SK-N-SH treated with all-trans-retinoic acid at 6 μM for 48 hours (cell line): ENCODE measurements around the gene PCDHGA7.

Experiments used
- ARNTL ChIP-seq: fragments of 450-650 bp; formaldehyde crosslinking; IDR thresholded peaks from 2 replicates; pipeline ENCODE4 v1.5.0; 2020; ENCODE audit warnings: low read depth, mild to moderate bottlenecking, moderate library complexity, borderline replicate concordance
- CSDC2 ChIP-seq: fragments of 250-450 bp; sonication (Bioruptor Pico); IDR thresholded peaks from 2 replicates; pipeline ENCODE4 v1.5.0; 2020; ENCODE audit warnings: mild to moderate bottlenecking, moderate library complexity
- GLIS3 ChIP-seq: fragments of 250-450 bp; sonication (Bioruptor Pico); IDR thresholded peaks from 2 replicates; pipeline ENCODE4 v1.5.0; 2020; ENCODE audit warnings: mild to moderate bottlenecking, moderate library complexity
- POU6F1 ChIP-seq: fragments of 250-450 bp; sonication (Bioruptor Pico); IDR thresholded peaks from 2 replicates; pipeline ENCODE4 v1.8.0; 2021; ENCODE audit warnings: low read depth, mild to moderate bottlenecking, moderate library complexity, borderline replicate concordance
- TCF4 ChIP-seq: fragments of 250-450 bp; sonication (Bioruptor Pico); IDR thresholded peaks from 2 replicates; pipeline ENCODE4 v1.8.0; 2021; ENCODE audit warnings: mild to moderate bottlenecking, moderate library complexity, borderline replicate concordance
- ZFP30 ChIP-seq: fragments of 450-650 bp; formaldehyde crosslinking; IDR thresholded peaks from 2 replicates; pipeline ENCODE4 v1.5.0; 2022; ENCODE audit warnings: mild to moderate bottlenecking, moderate library complexity
- ZNF565 ChIP-seq: fragments of 450-650 bp; formaldehyde crosslinking; conservative IDR thresholded peaks from 2 replicates; pipeline ENCODE4 v1.5.0; 2020; ENCODE audit warnings: low read depth, mild to moderate bottlenecking, moderate library complexity
- ZNF8 ChIP-seq: fragments of 450-650 bp; formaldehyde crosslinking; IDR thresholded peaks from 2 replicates; pipeline ENCODE4 v1.5.0; 2020; ENCODE audit warnings: mild to moderate bottlenecking, moderate library complexity
- TF ChIP-seq, protein P1 (sequence below): fragments of 250-450 bp; sonication (Bioruptor Pico); IDR thresholded peaks from 2 replicates; pipeline ENCODE4 v1.5.1; 2021; ENCODE audit warnings: mild to moderate bottlenecking, moderate library complexity
- TF ChIP-seq, protein P2 (sequence below): fragments of 250-450 bp; sonication (Bioruptor Pico); IDR thresholded peaks from 2 replicates; pipeline ENCODE4 v1.8.0; 2020; ENCODE audit warnings: mild to moderate bottlenecking, moderate library complexity, borderline replicate concordance
- TF ChIP-seq, protein P3 (sequence below): fragments of 250-450 bp; sonication (Bioruptor Pico); IDR thresholded peaks from 2 replicates; pipeline ENCODE4 v1.5.1; 2020; ENCODE audit warnings: low read depth, mild to moderate bottlenecking, moderate library complexity

DNA sequence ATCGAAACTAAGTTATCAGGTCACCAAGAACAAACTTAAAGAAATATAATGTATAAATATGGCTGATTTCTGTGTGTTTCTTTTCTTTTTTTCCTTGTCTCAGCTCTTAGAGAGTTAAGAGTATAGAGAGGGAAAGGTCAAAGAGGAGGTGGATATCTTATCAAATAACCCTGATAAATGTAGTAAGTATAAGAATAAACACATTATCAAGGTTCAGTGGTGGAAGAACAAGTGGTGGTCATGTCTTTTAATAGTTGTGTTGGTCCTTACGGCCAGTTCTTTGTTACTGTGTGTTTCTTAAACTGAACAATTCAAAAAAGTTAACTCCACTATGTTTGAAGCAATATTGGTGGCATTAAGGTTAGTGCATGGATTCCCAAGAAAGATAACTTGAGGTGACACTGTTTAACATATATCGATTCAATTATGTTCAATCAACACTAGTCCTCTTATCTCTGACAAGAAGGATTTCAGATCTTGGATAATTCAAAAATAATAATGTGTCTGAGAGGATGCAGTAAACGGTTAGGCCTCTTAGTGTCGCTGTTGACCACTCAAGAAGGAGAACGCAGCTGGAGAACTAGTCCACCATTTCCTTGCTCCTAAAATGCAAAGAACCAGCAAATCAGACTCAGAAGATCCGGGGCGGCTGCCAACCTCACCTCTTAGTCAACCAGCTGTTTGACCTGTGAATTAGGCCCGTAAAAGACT lies 39.1 kb upstream of the PCDHGA7 start, which contains the start of gene PCDHGA3:
- TF ChIP-seq, protein P1, sequence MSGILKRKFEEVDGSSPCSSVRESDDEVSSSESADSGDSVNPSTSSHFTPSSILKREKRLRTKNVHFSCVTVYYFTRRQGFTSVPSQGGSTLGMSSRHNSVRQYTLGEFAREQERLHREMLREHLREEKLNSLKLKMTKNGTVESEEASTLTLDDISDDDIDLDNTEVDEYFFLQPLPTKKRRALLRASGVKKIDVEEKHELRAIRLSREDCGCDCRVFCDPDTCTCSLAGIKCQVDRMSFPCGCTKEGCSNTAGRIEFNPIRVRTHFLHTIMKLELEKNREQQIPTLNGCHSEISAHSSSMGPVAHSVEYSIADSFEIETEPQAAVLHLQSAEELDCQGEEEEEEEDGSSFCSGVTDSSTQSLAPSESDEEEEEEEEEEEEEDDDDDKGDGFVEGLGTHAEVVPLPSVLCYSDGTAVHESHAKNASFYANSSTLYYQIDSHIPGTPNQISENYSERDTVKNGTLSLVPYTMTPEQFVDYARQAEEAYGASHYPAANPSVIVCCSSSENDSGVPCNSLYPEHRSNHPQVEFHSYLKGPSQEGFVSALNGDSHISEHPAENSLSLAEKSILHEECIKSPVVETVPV (CRISPR knock-in tag) = no peak
- no peak for TF ChIP-seq ZFP30
- TF ChIP-seq, protein P2, sequence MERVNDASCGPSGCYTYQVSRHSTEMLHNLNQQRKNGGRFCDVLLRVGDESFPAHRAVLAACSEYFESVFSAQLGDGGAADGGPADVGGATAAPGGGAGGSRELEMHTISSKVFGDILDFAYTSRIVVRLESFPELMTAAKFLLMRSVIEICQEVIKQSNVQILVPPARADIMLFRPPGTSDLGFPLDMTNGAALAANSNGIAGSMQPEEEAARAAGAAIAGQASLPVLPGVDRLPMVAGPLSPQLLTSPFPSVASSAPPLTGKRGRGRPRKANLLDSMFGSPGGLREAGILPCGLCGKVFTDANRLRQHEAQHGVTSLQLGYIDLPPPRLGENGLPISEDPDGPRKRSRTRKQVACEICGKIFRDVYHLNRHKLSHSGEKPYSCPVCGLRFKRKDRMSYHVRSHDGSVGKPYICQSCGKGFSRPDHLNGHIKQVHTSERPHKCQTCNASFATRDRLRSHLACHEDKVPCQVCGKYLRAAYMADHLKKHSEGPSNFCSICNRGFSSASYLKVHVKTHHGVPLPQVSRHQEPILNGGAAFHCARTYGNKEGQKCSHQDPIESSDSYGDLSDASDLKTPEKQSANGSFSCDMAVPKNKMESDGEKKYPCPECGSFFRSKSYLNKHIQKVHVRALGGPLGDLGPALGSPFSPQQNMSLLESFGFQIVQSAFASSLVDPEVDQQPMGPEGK (CRISPR knock-in tag) = no peak
- TF ChIP-seq ARNTL (CRISPR knock-in tag) = no peak
- TF ChIP-seq, protein P3, sequence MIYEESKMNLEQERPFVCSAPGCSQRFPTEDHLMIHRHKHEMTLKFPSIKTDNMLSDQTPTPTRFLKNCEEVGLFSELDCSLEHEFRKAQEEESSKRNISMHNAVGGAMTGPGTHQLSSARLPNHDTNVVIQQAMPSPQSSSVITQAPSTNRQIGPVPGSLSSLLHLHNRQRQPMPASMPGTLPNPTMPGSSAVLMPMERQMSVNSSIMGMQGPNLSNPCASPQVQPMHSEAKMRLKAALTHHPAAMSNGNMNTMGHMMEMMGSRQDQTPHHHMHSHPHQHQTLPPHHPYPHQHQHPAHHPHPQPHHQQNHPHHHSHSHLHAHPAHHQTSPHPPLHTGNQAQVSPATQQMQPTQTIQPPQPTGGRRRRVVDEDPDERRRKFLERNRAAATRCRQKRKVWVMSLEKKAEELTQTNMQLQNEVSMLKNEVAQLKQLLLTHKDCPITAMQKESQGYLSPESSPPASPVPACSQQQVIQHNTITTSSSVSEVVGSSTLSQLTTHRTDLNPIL (CRISPR knock-in tag) = no peak
- TF ChIP-seq ZNF8 = no peak
- TF ChIP-seq POU6F1 = no peak
- no peak for TF ChIP-seq TCF4 (CRISPR knock-in tag)
- TF ChIP-seq CSDC2 (CRISPR knock-in tag) = no peak
- no peak for TF ChIP-seq ZNF565
- no peak for TF ChIP-seq GLIS3 (CRISPR knock-in tag)
